ENCODE measurements around the gene SLC35F3.

SLC35F3 gene

GRCh38 chr1:234265321-234265720, 360.8 kb downstream of the SLC35F3 start:
- no peak for DNase-seq

- no peak for DNase-seq
Measured at GRCh38 chr1:234265861-234266260, 361.4 kb downstream of the SLC35F3 start.

GRCh38 chr1:234270093-234270492, 365.6 kb downstream of the SLC35F3 start:
- no peak for DNase-seq

GRCh38 chr1:234270581-234271242, 366.2 kb downstream of the SLC35F3 start:
- no peak for DNase-seq

- no peak for DNase-seq
Measured at GRCh38 chr1:234271243-234271606, 366.7 kb downstream of the SLC35F3 start.

- no peak for DNase-seq
Measured at GRCh38 chr1:234272656-234273312, 368.3 kb downstream of the SLC35F3 start.

GRCh38 chr1:234273981-234274380, 369.5 kb downstream of the SLC35F3 start:
- DNase-seq = no peak

GRCh38 chr1:234276151-234276788, 371.8 kb downstream of the SLC35F3 start:
- DNase-seq = no peak

GRCh38 chr1:234277161-234277868, 372.8 kb downstream of the SLC35F3 start:
- no peak for DNase-seq

GRCh38 chr1:234279021-234279420, 374.5 kb downstream of the SLC35F3 start:
- DNase-seq = no peak

GRCh38 chr1:234280500-234280899, 376.0 kb downstream of the SLC35F3 start:
- DNase-seq = no peak

GRCh38 chr1:234281826-234282489, 377.5 kb downstream of the SLC35F3 start:
- no peak for DNase-seq

GRCh38 chr1:234286206-234286605, 381.7 kb downstream of the SLC35F3 start:
- DNase-seq = no peak

- DNase-seq = no peak
Measured at GRCh38 chr1:234288946-234289345, 384.5 kb downstream of the SLC35F3 start.

- no peak for DNase-seq
Measured at GRCh38 chr1:234289538-234290305, 385.2 kb downstream of the SLC35F3 start.

- no peak for DNase-seq
Measured at GRCh38 chr1:234292011-234292410, 387.5 kb downstream of the SLC35F3 start.

GRCh38 chr1:234292548-234292947, 388.1 kb downstream of the SLC35F3 start:
- no peak for DNase-seq

- no peak for DNase-seq
Measured at GRCh38 chr1:234294109-234294817, 389.8 kb downstream of the SLC35F3 start.

- DNase-seq = no peak
Measured at GRCh38 chr1:234295068-234295467, 390.6 kb downstream of the SLC35F3 start.

GRCh38 chr1:234295626-234296025, 391.1 kb downstream of the SLC35F3 start:
- DNase-seq = no peak

- no peak for DNase-seq
Measured at GRCh38 chr1:234296496-234296895, 392.0 kb downstream of the SLC35F3 start.

- no peak for DNase-seq
Measured at GRCh38 chr1:234297668-234298067, 393.2 kb downstream of the SLC35F3 start.
